Measurements from ENCODE around the gene TFAM. TPM values are rescaled to one million over a fixed set of nuclear protein-coding genes. Genes with fewer than 3 reads are reported as not detected.
A peak's percentile ranks its signal among the peaks of the same experiment; 100 is the strongest.
"Not testable (repeated sequence)": the region's sequence is repeated elsewhere in the genome, so short reads cannot be mapped to it uniquely, and the experiment has no call there.

TFAM gene
- polyA plus RNA-seq, 1 donor: 30.4 TPM

GRCh38 chr10:58372607-58373441 lies 12.4 kb upstream of the TFAM start:
- no peak for DNase-seq (ENCODE audit: low read depth)

- no peak for DNase-seq (ENCODE audit: low read depth)
These were observed 11.8 kb upstream of the TFAM start for GRCh38 chr10:58373442-58373827.

GRCh38 chr10:58382489-58382995 lies 2.7 kb upstream of the TFAM start:
- no peak for DNase-seq (ENCODE audit: low read depth)

- DNase-seq (ENCODE audit: low read depth): no peak
These were observed 1.1 kb upstream of the TFAM start for GRCh38 chr10:58384095-58384494.

- DNase-seq (ENCODE audit: low read depth): peak; percentile 16
These were observed 639 bp upstream of the TFAM start for GRCh38 chr10:58384544-58384998.

- no peak for DNase-seq (ENCODE audit: low read depth)
These were observed 538 bp downstream of the TFAM start for GRCh38 chr10:58385784-58386112.

GRCh38 chr10:58389024-58389423 lies 3.8 kb downstream of the TFAM start:
- no peak for DNase-seq (ENCODE audit: low read depth)

- no peak for DNase-seq (ENCODE audit: low read depth)
These were observed 8.1 kb downstream of the TFAM start for GRCh38 chr10:58393317-58393716.

- no peak for DNase-seq (ENCODE audit: low read depth)
These were observed 9.3 kb downstream of the TFAM start for GRCh38 chr10:58394471-58394870.

- no peak for DNase-seq (ENCODE audit: low read depth)
These were observed 10.8 kb downstream of the TFAM start for GRCh38 chr10:58396057-58396456.

- DNase-seq (ENCODE audit: low read depth): no peak
These were observed 12.6 kb downstream of the TFAM start for GRCh38 chr10:58397830-58398229.

GRCh38 chr10:58399410-58399809 lies 14.2 kb downstream of the TFAM start:
- no peak for DNase-seq (ENCODE audit: low read depth)

- no peak for DNase-seq (ENCODE audit: low read depth)
These were observed 15.4 kb downstream of the TFAM start for GRCh38 chr10:58400609-58401008.

- DNase-seq (ENCODE audit: low read depth): no peak
These were observed 18.8 kb downstream of the TFAM start for GRCh38 chr10:58404001-58404400.

GRCh38 chr10:58409956-58410610 lies 24.9 kb downstream of the TFAM start:
- DNase-seq (ENCODE audit: low read depth): no peak

- no peak for DNase-seq (ENCODE audit: low read depth)
These were observed 27.3 kb downstream of the TFAM start for GRCh38 chr10:58412502-58412961.

- DNase-seq (ENCODE audit: low read depth): peak; percentile 68
These were observed 29.2 kb downstream of the TFAM start for GRCh38 chr10:58414270-58415041.

- no peak for DNase-seq (ENCODE audit: low read depth)
These were observed 30.5 kb downstream of the TFAM start for GRCh38 chr10:58415757-58416156.

- not testable (repeated sequence) for DNase-seq (ENCODE audit: low read depth)
These were observed 32.7 kb downstream of the TFAM start for GRCh38 chr10:58417902-58418301.

GRCh38 chr10:58424176-58424575 lies 39.0 kb downstream of the TFAM start:
- no peak for DNase-seq (ENCODE audit: low read depth)

GRCh38 chr10:58428436-58428835 lies 43.2 kb downstream of the TFAM start:
- not testable (repeated sequence) for DNase-seq (ENCODE audit: low read depth)

- no peak for DNase-seq (ENCODE audit: low read depth)
These were observed 46.7 kb downstream of the TFAM start for GRCh38 chr10:58431903-58432302.

Data from forelimb muscle (tissue), 1 donor.